UCSD-AML1 (cell line): ENCODE results near the gene DENND4A.

Source experiments
- DNase-seq: peaks from one replicate; lab custom pipeline; 2025; ENCODE audit not compliant: unreplicated experiment; lab: John Stamatoyannopoulos, UW

Gene DENND4A

GRCh38 chr15:65682404-65682911 is 109.6 kb downstream of the DENND4A start:
- DNase-seq = no peak

- no peak for DNase-seq
These were observed 111.5 kb downstream of the DENND4A start for GRCh38 chr15:65680544-65680943.

- no peak for DNase-seq
These were observed 116.0 kb downstream of the DENND4A start for GRCh38 chr15:65676123-65676522.

- no peak for DNase-seq
These were observed 116.5 kb downstream of the DENND4A start for GRCh38 chr15:65675551-65675950.

- DNase-seq = no peak
These were observed 125.8 kb downstream of the DENND4A start for GRCh38 chr15:65666257-65666656.

- DNase-seq = no peak
These were observed 128.6 kb downstream of the DENND4A start for GRCh38 chr15:65663521-65663920.

GRCh38 chr15:65660927-65661326 is 131.2 kb downstream of the DENND4A start:
- DNase-seq = no peak

- DNase-seq = no peak
These were observed 132.5 kb downstream of the DENND4A start for GRCh38 chr15:65659502-65660052.

GRCh38 chr15:65655457-65655856 is 136.6 kb downstream of the DENND4A start:
- DNase-seq = no peak

GRCh38 chr15:65655026-65655425 is 137.1 kb downstream of the DENND4A start:
- DNase-seq = no peak

- no peak for DNase-seq
These were observed 138.1 kb downstream of the DENND4A start for GRCh38 chr15:65653801-65654521.

- no peak for DNase-seq
These were observed 138.8 kb downstream of the DENND4A start for GRCh38 chr15:65653341-65653740.

GRCh38 chr15:65651831-65652749 is 140.0 kb downstream of the DENND4A start:
- no peak for DNase-seq

- no peak for DNase-seq
These were observed 141.1 kb downstream of the DENND4A start for GRCh38 chr15:65651042-65651322.

GRCh38 chr15:65650312-65651041 is 141.6 kb downstream of the DENND4A start:
- no peak for DNase-seq

GRCh38 chr15:65646486-65646885 is 145.6 kb downstream of the DENND4A start:
- DNase-seq = no peak

GRCh38 chr15:65645392-65645791 is 146.7 kb downstream of the DENND4A start:
- no peak for DNase-seq

GRCh38 chr15:65644282-65644681 is 147.8 kb downstream of the DENND4A start:
- no peak for DNase-seq

GRCh38 chr15:65642594-65642993 is 149.5 kb downstream of the DENND4A start:
- DNase-seq = no peak

- DNase-seq = no peak
These were observed 150.2 kb downstream of the DENND4A start for GRCh38 chr15:65641768-65642475.

GRCh38 chr15:65639509-65639908 is 152.6 kb downstream of the DENND4A start:
- no peak for DNase-seq
